IPS-20b (cell line): ENCODE data around the gene R3HCC1L.
"Not testable (repeated sequence)": the region's sequence is repeated elsewhere in the genome, so short reads cannot be mapped to it uniquely, and the experiment has no call there.

ENCODE experiments used
- H3K27ac ChIP-seq: one replicate; pipeline ENCODE4 v1.5.1; 2013; ENCODE audit warnings: low read length
- H3K27me3 ChIP-seq: 2 replicates; pipeline ENCODE4 v1.6.1; 2013; ENCODE audit warnings: mild to moderate bottlenecking, low read length, inconsistent platforms; ENCODE audit not compliant: insufficient read depth
- H3K36me3 ChIP-seq: 2 replicates; pipeline ENCODE4 v1.6.1; 2013; ENCODE audit warnings: low read depth, mild to moderate bottlenecking, inconsistent platforms, low read length, moderate library complexity; ENCODE audit not compliant: insufficient read depth
- H3K4me1 ChIP-seq: 2 replicates; pipeline ENCODE4 v1.6.1; 2013; ENCODE audit warnings: mild to moderate bottlenecking, control low read depth, inconsistent platforms, low read length, moderate library complexity; ENCODE audit not compliant: insufficient read depth
- H3K4me3 ChIP-seq: 2 replicates; pipeline ENCODE4 v1.5.1; 2013; ENCODE audit warnings: mild to moderate bottlenecking, low read length, inconsistent platforms
- H3K9ac ChIP-seq: 2 replicates; pipeline ENCODE4 v1.6.1; 2013; ENCODE audit warnings: low read depth, mild to moderate bottlenecking, inconsistent platforms, low read length, moderate library complexity
- H3K9me3 ChIP-seq: 2 replicates; pipeline ENCODE4 v1.6.1; 2013; ENCODE audit warnings: mild to moderate bottlenecking, low read depth, low read length, inconsistent platforms; ENCODE audit not compliant: insufficient read depth

Gene R3HCC1L

GRCh38 chr10:98134117-98134430, 383 bp upstream of the R3HCC1L start:
- Histone ChIP-seq H3K4me1 (peaks cover 7% of the 10 kb centered on the region; the same call in 1 of the 2 replicates), H3K9me3 (peaks cover 5% of the 10 kb centered on the region; the same call in 1 of the 2 replicates), H3K27me3 (no peaks in the 10 kb centered on the region), H3K4me3 (peak overlapping the region; percentile 94), H3K9ac (peak overlapping the region; percentile 89; the same call in 1 of the 2 replicates), H3K36me3 (no peaks in the 10 kb centered on the region), H3K27ac (no peak overlapping the region)

- H3K27ac ChIP-seq = peak overlapping the region; percentile 48
- peaks cover 5% of the 10 kb centered on the region; the same call in 1 of the 2 replicates for H3K9me3 ChIP-seq
- H3K4me3 ChIP-seq = peak overlapping the region; percentile 94
- peak overlapping the region; percentile 89 for H3K9ac ChIP-seq
- H3K27me3 ChIP-seq = no peaks in the 10 kb centered on the region
- peaks cover 7% of the 10 kb centered on the region; the same call in 1 of the 2 replicates for H3K4me1 ChIP-seq
- no peaks in the 10 kb centered on the region for H3K36me3 ChIP-seq
These were observed 904 bp downstream of the R3HCC1L start for GRCh38 chr10:98135222-98135899.

GRCh38 chr10:98136775-98137174, 2.3 kb downstream of the R3HCC1L start:
- H3K27me3 ChIP-seq, H3K9me3 ChIP-seq, H3K4me3 ChIP-seq, H3K36me3 ChIP-seq, H3K27ac ChIP-seq, H3K4me1 ChIP-seq, H3K9ac ChIP-seq: not testable (repeated sequence)

GRCh38 chr10:98138031-98138430, 3.6 kb downstream of the R3HCC1L start:
- Histone ChIP-seq H3K9me3 (no peaks in the 10 kb centered on the region), H3K9ac (no peak overlapping the region), H3K36me3 (no peaks in the 10 kb centered on the region), H3K27me3 (no peaks in the 10 kb centered on the region), H3K4me3 (no peak overlapping the region), H3K4me1 (peaks cover 7% of the 10 kb centered on the region; the same call in 1 of the 2 replicates), H3K27ac (no peak overlapping the region)

GRCh38 chr10:98139431-98139830, 5.0 kb downstream of the R3HCC1L start:
- no peak overlapping the region for H3K27ac ChIP-seq
- H3K36me3 ChIP-seq = no peaks in the 10 kb centered on the region
- H3K4me3 ChIP-seq = no peak overlapping the region
- H3K4me1 ChIP-seq = peaks cover 7% of the 10 kb centered on the region; the same call in 1 of the 2 replicates
- H3K27me3 ChIP-seq = no peaks in the 10 kb centered on the region
- H3K9ac ChIP-seq = no peak overlapping the region
- H3K9me3 ChIP-seq = no peaks in the 10 kb centered on the region

- H3K9ac ChIP-seq = no peak overlapping the region
- H3K4me1 ChIP-seq = no peaks in the 10 kb centered on the region
- H3K27me3 ChIP-seq = no peaks in the 10 kb centered on the region
- no peak overlapping the region for H3K27ac ChIP-seq
- H3K36me3 ChIP-seq = no peaks in the 10 kb centered on the region
- no peaks in the 10 kb centered on the region for H3K9me3 ChIP-seq
- no peak overlapping the region for H3K4me3 ChIP-seq
These were observed 7.1 kb downstream of the R3HCC1L start for GRCh38 chr10:98141484-98142073.

- Histone ChIP-seq H3K9me3 (peaks cover 14% of the 10 kb centered on the region), H3K4me1 (no peaks in the 10 kb centered on the region)
These were observed 10.5 kb downstream of the R3HCC1L start for GRCh38 chr10:98144985-98145384.

GRCh38 chr10:98149858-98150257, 15.4 kb downstream of the R3HCC1L start:
- Histone ChIP-seq H3K9me3 (peaks cover 32% of the 10 kb centered on the region), H3K36me3 (peaks cover 12% of the 10 kb centered on the region), H3K27ac (no peak overlapping the region), H3K9ac (no peak overlapping the region), H3K4me1 (no peaks in the 10 kb centered on the region), H3K27me3 (no peaks in the 10 kb centered on the region), H3K4me3 (no peak overlapping the region)

More at GRCh38 chr10:98144985-98145384, 10.5 kb downstream of the R3HCC1L start:
- Histone ChIP-seq H3K27ac (no peak overlapping the region), H3K27me3 (no peaks in the 10 kb centered on the region), H3K36me3 (no peaks in the 10 kb centered on the region), H3K9ac (no peak overlapping the region), H3K4me3 (no peak overlapping the region)

GRCh38 chr10:98150544-98150943, 16.1 kb downstream of the R3HCC1L start:
- Histone ChIP-seq H3K9ac (no peak overlapping the region), H3K27ac (no peak overlapping the region), H3K27me3 (no peaks in the 10 kb centered on the region), H3K9me3 (peaks cover 32% of the 10 kb centered on the region), H3K36me3 (peaks cover 12% of the 10 kb centered on the region), H3K4me3 (no peak overlapping the region), H3K4me1 (no peaks in the 10 kb centered on the region)

GRCh38 chr10:98152778-98153177, 18.3 kb downstream of the R3HCC1L start:
- Histone ChIP-seq H3K36me3 (peaks cover 12% of the 10 kb centered on the region), H3K9me3 (peaks cover 31% of the 10 kb centered on the region)
- H3K4me3 ChIP-seq, H3K9ac ChIP-seq, H3K4me1 ChIP-seq, H3K27ac ChIP-seq, H3K27me3 ChIP-seq: not testable (repeated sequence)

GRCh38 chr10:98153213-98153958, 18.9 kb downstream of the R3HCC1L start:
- H3K36me3 ChIP-seq = peaks cover 12% of the 10 kb centered on the region
- not testable (repeated sequence) for H3K27ac ChIP-seq

GRCh38 chr10:98154076-98154475, 19.6 kb downstream of the R3HCC1L start:
- H3K9me3 ChIP-seq = peaks cover 22% of the 10 kb centered on the region
- H3K9ac ChIP-seq = no peak overlapping the region
- no peak overlapping the region for H3K27ac ChIP-seq
- no peak overlapping the region for H3K4me3 ChIP-seq
- H3K4me1 ChIP-seq = no peaks in the 10 kb centered on the region
- H3K27me3 ChIP-seq = no peaks in the 10 kb centered on the region
- H3K36me3 ChIP-seq = peaks cover 12% of the 10 kb centered on the region

More at GRCh38 chr10:98153213-98153958, 18.9 kb downstream of the R3HCC1L start:
- not testable (repeated sequence) for H3K4me1 ChIP-seq, H3K27me3 ChIP-seq, H3K4me3 ChIP-seq, H3K9ac ChIP-seq
- peaks cover 25% of the 10 kb centered on the region for H3K9me3 ChIP-seq
